Endothelial cell of hepatic sinusoid (primary cell): Measurements from ENCODE around the gene MTHFSD.

Experiments
- in situ Hi-C: cut with HindIII; loops from 2 replicates; pipeline ENCODE4 v1.10.0; 2017; ENCODE audit warnings: low sequenced_read_pairs

The MTHFSD gene

GRCh38 chr16:86505899-86506864 lies 48.9 kb downstream of the MTHFSD start:
- in situ Hi-C loops = no loop called here

GRCh38 chr16:86505185-86505898 lies 49.7 kb downstream of the MTHFSD start:
- in situ Hi-C loops = no loop called here

GRCh38 chr16:86504315-86505184 lies 50.5 kb downstream of the MTHFSD start:
- in situ Hi-C loops = no loop called here

DNA sequence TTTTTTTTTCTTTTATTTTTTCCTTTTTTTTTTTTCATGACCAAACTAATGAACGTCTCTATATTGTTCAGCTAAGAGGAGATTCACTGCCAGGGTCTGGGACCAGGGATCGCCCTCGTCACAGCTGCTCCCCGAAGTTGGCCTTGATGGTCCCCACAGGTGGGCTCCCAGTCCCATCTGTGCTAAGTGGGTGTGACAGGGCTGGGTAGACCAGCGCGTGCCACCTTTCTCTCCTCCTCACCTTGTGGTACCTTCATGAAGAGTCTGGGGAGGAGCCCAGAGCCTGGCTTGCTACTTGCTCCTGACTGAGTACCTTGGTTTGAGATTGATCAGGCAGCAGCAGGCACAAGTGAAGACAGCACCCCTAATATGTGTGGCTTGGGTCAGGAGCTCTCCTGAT lies 51.2 kb downstream of the MTHFSD start:
- in situ Hi-C loops = no loop called here

DNA sequence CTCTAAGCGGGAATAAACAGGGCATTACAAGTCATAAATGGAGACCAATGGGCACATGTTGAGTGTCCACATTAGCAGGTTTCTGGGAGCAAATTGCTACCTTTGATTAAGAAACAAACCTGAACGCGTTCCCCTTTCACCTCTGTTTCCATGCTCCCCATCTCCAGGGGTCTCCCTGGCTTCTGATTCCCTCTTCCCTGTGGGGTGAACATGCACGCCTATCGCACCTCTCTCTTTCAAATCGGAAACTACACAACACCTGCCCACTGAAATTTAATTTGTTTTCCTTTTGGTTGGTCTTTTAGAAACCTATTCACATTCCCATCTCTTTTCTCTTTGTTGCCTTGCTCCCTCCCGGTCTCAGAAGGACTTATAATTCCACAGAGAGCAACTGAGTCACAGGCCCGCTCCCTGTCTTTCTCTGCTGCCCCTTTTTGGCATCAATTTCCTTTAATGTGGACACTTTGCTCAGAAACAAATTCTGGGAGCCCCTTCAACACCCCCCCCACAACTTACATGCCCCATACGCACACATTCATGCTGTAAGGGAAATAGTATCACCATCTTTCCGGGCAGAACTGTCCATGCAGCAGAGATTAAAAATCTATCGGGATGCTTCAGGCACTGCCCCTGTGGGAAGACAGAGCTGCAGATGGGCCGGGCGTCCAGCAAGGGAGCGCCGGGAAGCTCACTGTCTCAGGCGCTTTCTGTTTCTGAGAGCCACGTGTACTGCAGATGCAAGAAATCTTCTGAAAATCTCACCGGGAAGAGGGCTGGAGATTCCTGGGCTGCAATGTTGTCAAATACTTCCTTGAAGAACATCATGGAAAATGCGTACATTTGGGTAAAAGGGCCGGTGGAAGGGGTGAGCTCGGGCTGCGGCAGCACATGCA lies 51.9 kb downstream of the MTHFSD start:
- in situ Hi-C loops = no loop called here

DNA sequence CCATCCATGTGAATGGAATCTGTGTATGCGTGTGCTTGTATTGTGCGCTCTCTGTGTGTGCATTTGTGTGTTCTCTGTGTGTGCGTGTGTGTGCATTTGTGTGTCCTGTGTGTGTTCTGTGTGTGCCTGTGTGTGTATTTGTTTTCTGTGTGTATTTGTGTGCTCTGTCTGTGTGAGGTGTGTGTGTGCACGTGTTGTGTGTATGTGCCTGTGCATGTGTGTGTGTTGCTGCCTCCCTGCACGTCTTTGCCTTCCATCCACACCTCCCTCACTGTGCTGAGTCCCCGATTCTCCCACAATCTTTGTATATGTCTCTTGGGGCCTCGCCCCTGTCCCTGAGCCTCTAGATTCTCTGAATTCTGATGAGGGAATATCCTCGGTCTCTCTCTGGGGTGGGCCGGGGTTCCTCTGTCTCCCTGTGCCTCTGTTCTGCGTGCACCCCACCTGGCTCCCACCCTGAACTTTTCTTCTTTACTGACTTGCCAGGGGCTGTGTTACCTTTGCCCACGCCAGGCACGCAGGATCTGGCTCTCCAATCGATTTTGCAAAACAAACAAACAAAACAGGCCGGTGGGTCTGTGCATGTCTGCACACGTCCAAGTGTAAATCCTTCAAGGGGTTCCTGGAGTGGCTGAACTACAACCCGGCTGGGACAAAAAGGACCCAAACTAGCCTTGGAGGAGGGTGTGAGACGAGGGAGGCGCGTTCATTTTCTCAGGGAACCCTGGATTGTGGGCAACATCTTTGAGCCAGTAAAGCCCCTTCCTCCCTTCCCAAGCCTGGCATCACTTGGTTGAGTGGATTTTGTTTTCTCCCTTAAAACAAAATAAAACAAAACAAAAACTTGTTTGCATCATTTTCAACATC lies 52.8 kb downstream of the MTHFSD start:
- in situ Hi-C loops = no loop called here

- in situ Hi-C loops = no loop called here
These were observed 54.1 kb downstream of the MTHFSD start for GRCh38 chr16:86500708-86501510.

GRCh38 chr16:86499889-86500707 lies 54.9 kb downstream of the MTHFSD start:
- in situ Hi-C loops = no loop called here

GRCh38 chr16:86499440-86499786 lies 55.6 kb downstream of the MTHFSD start:
- in situ Hi-C loops = no loop called here

DNA sequence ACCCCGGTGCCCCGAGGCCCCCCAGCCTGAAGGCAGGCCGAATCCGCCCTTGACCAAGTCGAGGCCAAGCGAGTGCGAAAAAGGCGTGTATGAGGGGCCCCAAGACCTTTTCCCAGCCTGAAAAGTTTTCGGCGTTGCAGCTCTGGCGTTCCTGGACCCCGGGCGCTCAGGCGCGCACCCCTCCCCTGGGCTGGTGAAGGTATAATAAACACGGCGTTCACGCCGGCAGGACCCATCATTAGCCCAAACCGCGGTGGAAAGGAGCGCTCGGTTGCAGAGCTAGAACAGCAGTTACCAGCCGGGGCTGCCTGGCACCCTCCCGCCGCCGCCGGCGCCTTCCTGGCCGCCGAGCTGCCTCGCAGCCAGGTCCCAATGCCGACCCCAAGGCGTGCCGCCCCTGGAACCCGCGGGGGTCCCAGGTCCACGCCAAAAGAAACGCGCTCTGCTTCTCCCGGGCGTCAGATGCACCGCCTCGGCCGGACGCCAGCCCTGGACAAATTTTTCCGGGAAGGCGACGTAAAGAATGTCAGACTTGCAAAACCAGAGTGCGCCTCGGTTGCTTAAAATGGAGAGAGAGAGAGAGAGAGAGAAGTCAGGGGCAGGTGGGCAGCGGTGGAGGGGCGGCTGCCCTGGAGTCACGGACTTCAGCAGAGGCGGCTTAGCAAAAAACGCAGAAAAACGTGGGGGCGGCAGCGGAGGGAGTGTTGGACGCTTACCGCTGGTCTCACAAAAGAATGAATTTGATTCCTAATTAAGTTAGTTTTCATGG lies 56.2 kb downstream of the MTHFSD start:
- in situ Hi-C loops = no loop called here

- in situ Hi-C loops = no loop called here
These were observed 56.8 kb downstream of the MTHFSD start for GRCh38 chr16:86498155-86498670.

DNA sequence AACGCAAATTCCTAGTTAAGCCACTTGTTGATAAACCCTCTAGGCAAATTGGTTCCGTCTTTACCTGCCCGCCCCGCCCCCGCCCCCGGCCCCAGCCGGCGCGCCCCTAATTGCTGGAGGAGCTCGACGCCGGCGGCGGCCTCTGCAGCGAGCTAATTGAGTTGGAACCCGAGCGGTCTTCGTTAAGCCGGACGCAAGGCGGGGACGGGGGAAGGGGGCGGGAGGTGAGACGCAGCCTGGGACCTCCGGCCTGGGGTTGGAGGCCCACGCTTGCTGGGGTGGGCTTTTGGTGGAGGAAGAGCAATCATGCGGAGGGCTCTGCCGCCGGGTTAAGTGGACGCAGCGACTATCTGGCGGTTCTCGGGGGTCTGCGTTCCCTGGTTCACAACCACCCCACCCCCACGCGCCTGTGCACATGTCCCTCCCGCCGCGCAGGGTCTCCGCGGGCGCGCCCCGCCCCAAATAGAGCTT lies 57.4 kb downstream of the MTHFSD start:
- in situ Hi-C loops = no loop called here

- in situ Hi-C loops = no loop called here
These were observed 58.0 kb downstream of the MTHFSD start for GRCh38 chr16:86496929-86497461.

GRCh38 chr16:86496262-86496928 lies 58.6 kb downstream of the MTHFSD start:
- in situ Hi-C loops = no loop called here

- in situ Hi-C loops = no loop called here
These were observed 59.2 kb downstream of the MTHFSD start for GRCh38 chr16:86495756-86496261.

GRCh38 chr16:86495357-86495701 lies 59.7 kb downstream of the MTHFSD start:
- in situ Hi-C loops = no loop called here
